OCI-LY1 (cell line): ENCODE measurements around the gene GADD45G.

Experiments
- EZH2 ChIP-seq: fragments of 200-600 bp; sonication (generic), shearing (Covaris generic); IDR thresholded peaks from 2 replicates; pipeline ENCODE4 v1.8.0; 2017; ENCODE audit warnings: borderline replicate concordance, mixed run types, mild to moderate bottlenecking, antibody characterized with exemption, low read length, moderate library complexity, mixed read lengths
- TF ChIP-seq, protein P1 (sequence below): fragments of 200-600 bp; sonication (generic), shearing (Covaris generic); IDR thresholded peaks from 2 replicates; pipeline ENCODE4 v1.5.1; 2017; ENCODE audit warnings: mild to moderate bottlenecking, antibody characterized with exemption, low read length, moderate library complexity, mixed read lengths

DNA sequence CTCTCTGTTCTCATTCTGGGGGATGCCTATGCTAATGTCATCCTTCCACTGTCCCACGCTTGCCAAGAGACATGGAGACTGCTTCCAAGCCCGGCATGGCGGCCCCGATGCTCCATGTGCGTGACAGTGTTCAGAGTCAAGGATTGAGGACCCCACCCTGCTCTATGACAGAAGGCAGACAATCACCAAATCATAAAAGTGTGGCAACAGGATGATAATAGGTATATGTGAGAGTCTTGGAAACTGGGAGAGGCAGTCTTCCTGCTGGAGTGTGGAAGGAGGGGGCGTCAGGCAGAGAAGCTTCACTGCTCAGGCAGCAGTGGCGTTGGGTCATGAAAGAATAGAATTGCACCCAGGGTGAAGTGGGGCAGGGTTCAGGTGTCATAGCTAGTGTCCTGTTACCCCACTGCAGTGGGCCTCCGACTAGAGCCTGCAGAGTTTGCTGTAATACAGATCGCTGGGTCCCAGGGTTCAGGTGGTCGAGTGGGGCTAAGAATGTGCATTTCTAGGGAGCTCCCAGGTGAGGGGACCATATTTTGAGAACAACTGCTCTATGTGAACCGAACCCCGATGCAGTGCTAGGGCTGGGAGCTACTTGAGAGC is 12.5 kb upstream of the GADD45G start:
- TF ChIP-seq, protein P1, sequence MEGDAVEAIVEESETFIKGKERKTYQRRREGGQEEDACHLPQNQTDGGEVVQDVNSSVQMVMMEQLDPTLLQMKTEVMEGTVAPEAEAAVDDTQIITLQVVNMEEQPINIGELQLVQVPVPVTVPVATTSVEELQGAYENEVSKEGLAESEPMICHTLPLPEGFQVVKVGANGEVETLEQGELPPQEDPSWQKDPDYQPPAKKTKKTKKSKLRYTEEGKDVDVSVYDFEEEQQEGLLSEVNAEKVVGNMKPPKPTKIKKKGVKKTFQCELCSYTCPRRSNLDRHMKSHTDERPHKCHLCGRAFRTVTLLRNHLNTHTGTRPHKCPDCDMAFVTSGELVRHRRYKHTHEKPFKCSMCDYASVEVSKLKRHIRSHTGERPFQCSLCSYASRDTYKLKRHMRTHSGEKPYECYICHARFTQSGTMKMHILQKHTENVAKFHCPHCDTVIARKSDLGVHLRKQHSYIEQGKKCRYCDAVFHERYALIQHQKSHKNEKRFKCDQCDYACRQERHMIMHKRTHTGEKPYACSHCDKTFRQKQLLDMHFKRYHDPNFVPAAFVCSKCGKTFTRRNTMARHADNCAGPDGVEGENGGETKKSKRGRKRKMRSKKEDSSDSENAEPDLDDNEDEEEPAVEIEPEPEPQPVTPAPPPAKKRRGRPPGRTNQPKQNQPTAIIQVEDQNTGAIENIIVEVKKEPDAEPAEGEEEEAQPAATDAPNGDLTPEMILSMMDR: no peak
- TF ChIP-seq EZH2: no peak
